ENCODE measurements around the gene PLCB1. TPM values are rescaled to one million over a fixed set of nuclear protein-coding genes. Genes with fewer than 3 reads are reported as not detected.

Gene PLCB1
- 20.6 and 22.7 TPM in 2 replicates for total RNA-seq

GRCh38 chr20:8131598-8132483 is at the start of gene PLCB1:
PLCB1 (plus strand) TSS chr20:8132266; CDS start chr20:8132652, 386 bp downstream.

Other genes starting within 250 kb of the PLCB1 start
- not detected in 2 replicates for gene HAO1, start 191.8 kb upstream of the PLCB1 start, total RNA-seq
- 17.7 and 18.4 TPM in 2 replicates for gene TMX4, start 112.5 kb upstream of the PLCB1 start, total RNA-seq

All from mammary microvascular endothelial cell (primary cell).